HG03064 (cell line): ENCODE measurements around the gene C5orf58.

Source experiments
- ATAC-seq: cut with Tn5 transposase; IDR thresholded peaks from one replicate; pipeline ENCODE4 v1.9.1; 2021; ENCODE audit warnings: low read depth; ENCODE audit not compliant: unreplicated experiment

Gene C5orf58

GRCh38 chr5:170232786-170233185 is at the start of gene C5orf58:
Gene C5orf58 (plus strand): TSS chr5:170232985. CDS start chr5:170234977, 1,992 bp downstream.
- ATAC-seq = no peak

- ATAC-seq = no peak
Observed at GRCh38 chr5:170183816-170184687, 48.7 kb upstream of the C5orf58 start.

DNA sequence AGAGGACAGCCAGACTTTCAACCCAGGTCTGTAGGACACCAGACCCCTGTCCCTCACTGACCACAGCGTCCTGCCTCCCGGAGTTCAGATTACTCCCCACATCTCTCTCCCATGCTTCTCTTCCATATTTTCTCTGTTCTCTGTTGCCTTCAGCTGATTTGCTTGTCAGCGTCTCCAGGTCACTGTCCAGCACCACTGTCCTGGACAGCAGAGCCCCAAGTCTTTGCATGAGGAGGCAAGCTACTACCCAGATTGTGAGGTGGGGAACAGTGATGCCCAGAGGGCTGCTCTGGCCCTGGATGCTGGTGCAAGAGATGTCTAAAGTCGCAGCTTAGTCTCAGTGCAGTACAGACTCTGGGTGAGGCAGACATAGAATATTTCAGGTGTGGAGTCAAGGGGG is 48.0 kb upstream of the C5orf58 start:
- ATAC-seq = no peak

DNA sequence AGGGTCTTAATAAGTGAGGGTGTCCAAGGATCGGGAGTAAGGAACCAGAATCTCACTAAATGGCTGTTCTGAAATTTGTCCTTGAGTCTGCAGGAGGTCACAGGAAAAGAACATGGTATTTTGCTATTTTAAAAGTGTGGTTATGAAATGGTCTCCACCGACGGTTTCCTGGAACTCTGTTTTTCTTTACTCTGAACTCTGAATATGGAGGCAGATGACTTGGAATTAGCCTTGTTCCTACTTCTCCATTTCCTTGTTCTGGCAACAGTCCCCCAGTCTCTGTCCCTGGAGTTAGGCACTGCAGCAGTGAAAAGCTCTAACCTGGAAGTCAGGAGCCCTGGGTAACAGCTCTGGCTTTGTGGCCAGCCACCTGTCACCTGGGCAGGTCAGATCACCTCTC is 46.6 kb upstream of the C5orf58 start:
- ATAC-seq = no peak

DNA sequence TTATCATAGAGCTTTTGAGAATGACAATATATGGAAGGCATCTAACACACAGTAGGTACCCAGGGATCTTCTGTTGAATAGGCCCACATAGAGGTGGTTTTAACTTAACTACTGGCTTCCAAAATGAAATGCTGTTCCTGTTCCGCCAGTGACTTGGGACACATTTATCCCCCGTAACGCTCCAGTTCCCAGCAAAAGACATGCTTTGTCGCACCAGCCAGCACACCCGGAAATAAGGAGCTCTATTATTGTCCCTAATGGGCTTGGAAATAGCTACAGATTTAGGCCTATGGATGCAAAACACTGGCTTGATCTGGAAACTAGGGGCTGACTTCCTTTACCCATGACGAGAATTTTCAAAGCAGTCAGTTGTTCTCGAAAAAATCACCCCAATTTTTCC is 45.9 kb upstream of the C5orf58 start:
- no peak for ATAC-seq

GRCh38 chr5:170190436-170191134 is 42.2 kb upstream of the C5orf58 start:
- no peak for ATAC-seq

DNA sequence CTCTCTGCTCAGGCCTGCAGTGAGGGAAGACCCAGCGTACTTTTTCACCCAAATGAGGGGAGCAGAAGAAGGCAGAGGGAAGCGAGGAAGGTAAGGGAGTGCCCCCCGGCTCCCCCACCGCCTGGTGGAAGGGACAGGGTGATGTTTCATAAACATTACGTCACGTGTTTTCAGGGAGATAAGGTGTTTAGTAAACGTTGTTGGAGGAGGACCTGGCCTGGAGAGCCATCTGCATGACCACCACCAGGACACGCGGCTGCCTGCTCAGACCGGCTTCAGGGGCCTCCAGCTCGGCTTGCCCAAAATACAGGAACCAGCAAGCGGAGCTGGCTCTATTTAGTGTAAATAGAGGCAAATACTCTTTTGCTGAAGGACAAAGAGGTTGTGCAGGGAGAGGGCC is 40.0 kb upstream of the C5orf58 start:
- ATAC-seq = no peak

GRCh38 chr5:170195961-170196360 is 36.8 kb upstream of the C5orf58 start:
- no peak for ATAC-seq

GRCh38 chr5:170200876-170201275 is 31.9 kb upstream of the C5orf58 start:
- ATAC-seq = no peak

DNA sequence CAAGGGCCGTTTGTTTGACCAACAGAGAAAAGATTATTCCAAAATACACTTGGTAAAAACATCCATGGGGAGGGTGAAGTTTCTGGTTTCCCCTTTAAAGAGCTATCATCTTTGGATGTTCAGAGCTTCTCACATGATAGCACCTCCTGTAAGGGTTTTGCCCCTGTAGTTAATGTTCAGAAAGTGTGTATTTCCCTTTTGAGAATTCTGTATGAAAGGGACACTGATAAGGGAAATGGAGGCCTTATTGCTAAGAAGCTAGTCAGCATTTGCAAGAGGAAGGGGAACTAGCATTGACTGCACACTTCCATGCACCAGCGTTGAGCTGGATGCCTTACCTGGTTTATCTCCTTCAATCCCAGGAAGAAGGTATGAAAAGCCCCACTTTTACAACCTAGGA is 31.5 kb upstream of the C5orf58 start:
- ATAC-seq = no peak

- ATAC-seq = no peak
Observed at GRCh38 chr5:170202117-170202516, 30.7 kb upstream of the C5orf58 start.

GRCh38 chr5:170204202-170204601 is 28.6 kb upstream of the C5orf58 start:
- ATAC-seq = no peak

- no peak for ATAC-seq
Observed at GRCh38 chr5:170206216-170206615, 26.6 kb upstream of the C5orf58 start.

GRCh38 chr5:170206958-170207357 is 25.8 kb upstream of the C5orf58 start:
- ATAC-seq = no peak

GRCh38 chr5:170211575-170212334 is 21.0 kb upstream of the C5orf58 start:
- ATAC-seq = no peak

DNA sequence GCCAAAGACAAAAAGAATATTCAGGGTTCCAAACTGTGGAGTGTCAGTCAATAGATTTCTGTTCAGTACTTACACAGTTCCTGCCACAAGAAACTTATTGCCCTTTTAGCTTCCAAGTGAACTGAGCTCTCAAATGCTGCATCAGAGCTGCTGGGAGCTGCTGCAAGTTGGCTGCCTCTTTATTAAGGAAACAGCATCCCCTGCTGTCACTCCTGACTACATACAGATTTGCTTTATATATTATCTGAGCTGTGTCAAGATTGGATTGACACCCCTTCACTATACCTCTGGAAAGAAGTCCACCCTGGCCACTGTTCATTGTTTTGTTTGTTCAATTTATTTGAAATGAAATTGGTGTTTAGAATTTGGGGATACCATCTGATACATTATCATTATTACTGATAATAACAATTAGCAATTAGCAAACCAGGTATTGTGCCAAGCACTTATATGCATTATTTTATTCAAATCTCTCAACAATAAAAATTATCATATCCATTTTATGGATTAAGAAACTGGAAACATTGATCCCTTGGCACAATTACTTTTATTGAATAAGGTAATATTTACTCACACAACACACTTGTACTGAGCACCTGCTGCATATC is 16.4 kb upstream of the C5orf58 start:
- ATAC-seq = no peak

- ATAC-seq = no peak
Observed at GRCh38 chr5:170217831-170218230, 15.0 kb upstream of the C5orf58 start.

GRCh38 chr5:170218726-170219125 is 14.1 kb upstream of the C5orf58 start:
- no peak for ATAC-seq

DNA sequence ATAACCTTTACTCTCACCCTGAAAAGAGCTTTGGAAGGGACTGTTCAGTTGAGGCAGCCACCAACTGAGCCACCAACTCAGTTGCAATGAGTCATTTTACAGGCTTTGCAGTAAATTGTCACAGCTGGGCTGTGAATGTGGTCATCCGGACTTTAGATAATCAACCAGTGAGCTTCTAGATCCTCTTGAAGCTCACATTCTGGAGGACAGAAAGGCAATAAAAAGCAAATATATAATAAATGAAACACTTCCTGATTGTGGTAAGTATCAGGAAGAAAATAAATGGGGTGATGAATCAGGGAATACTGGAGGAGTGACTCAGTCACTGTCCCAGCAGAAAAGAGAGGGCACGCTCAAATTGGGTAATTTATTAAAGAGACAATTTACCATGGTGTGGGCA is 13.2 kb upstream of the C5orf58 start:
- no peak for ATAC-seq

DNA sequence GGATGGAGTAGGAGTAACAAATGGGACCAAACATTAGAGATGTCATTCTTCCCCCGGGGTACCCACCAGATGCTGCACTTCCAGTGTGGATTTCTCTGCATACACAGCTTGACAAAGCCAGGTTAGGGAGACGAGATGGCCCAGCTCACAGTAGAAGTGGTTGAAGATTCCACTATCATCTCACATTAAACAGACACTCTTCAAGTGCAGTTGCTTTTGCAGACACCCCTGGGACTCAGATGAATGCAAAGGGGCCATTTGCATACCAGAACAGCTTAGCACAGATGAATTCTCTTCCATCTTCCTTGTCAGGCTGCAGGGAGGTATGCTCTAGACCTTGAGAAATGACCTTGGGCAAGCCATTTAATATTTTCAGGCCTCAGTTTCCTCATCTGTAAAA is 12.6 kb upstream of the C5orf58 start:
- no peak for ATAC-seq

DNA sequence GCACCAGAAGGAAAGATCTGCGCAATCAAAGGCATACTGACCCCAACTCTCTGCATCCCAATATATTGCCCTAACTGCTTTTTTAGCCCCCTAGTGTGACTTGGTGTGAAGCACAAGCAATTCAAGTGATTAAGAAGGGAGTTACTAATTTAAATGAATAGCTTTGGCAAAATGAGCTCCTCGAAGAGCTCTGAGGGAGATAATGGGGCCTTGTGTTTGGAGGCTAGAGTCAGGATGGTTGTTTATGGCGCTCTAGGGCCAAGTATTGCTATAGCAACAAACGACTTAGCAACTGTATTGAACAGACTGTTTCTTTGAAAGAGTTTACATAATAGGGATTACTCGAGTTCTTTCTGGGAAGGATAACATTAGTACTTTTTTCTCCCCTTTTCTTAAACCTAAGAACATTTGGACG is 11.5 kb upstream of the C5orf58 start:
- no peak for ATAC-seq
